ENCODE results near the gene ALG9. TPM values are rescaled to one million over a fixed set of nuclear protein-coding genes. Genes with fewer than 3 reads are reported as not detected.
A peak's percentile ranks its signal among the peaks of the same experiment; 100 is the strongest.

Gene ALG9
- total RNA-seq, 4 donors from 2014 or later = 10.3 to 22.5 (median 14.9) TPM

GRCh38 chr11:111792955-111793500, 78.4 kb downstream of the ALG9 start:
- Histone ChIP-seq H3K4me3 (no peak overlapping the region), H3K27ac (peak overlapping the region in 1 of 4 donors; percentile 60), H3K4me1 (peaks cover 17 to 26% of the 10 kb centered on the region in 2 donors), H3K27me3 (no peaks in the 10 kb centered on the region), H3K9me3 (no peaks in the 10 kb centered on the region), H3K36me3 (no peaks in the 10 kb centered on the region)
- no peak for ATAC-seq
- in situ Hi-C loops (cut with MboI; ENCODE audit: low sequenced_read_pairs in 4 of 4) (no loop called here), intact Hi-C loops (cut with DNase I; ENCODE audit: low total_unique reads) (no loop called here)
- DNase-seq = no peak
- TF ChIP-seq CTCF (IDR thresholded peaks at IDR 0.05 in 4 of 5, conservative IDR thresholded peaks at IDR 0.05 in 1 of 5) (no peak), POLR2A (IDR thresholded peaks at IDR 0.05) (no peak)

DNA sequence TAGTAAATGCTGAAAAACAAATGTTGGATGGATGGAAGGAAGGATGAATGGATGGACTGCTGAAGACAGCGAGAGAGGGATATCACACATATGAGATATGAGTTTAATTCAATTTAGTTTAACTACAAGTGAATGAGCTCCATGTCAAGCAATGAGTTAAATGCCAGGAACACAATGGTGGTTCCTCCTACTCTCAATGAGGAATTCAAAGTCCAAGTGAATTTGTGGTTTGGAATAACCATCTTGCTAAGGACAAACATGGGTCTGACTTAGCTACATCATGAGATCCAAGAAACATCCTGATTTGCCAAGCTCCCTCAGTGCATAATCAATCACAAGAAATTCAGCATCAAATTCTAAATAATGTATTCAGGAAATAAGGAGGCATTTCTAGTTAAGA, 79.1 kb downstream of the ALG9 start:
- TF ChIP-seq POLR2A (IDR thresholded peaks at IDR 0.05) (no peak), CTCF (IDR thresholded peaks at IDR 0.05 in 4 of 5, conservative IDR thresholded peaks at IDR 0.05 in 1 of 5) (no peak)
- DNase-seq (no peak), ATAC-seq (no peak)
- Histone ChIP-seq H3K9me3 (no peaks in the 10 kb centered on the region), H3K4me3 (no peak overlapping the region), H3K36me3 (no peaks in the 10 kb centered on the region), H3K27ac (no peak overlapping the region), H3K27me3 (no peaks in the 10 kb centered on the region), H3K4me1 (peaks cover 21 to 31% of the 10 kb centered on the region in 2 donors)
- in situ Hi-C loops (cut with MboI; ENCODE audit: low sequenced_read_pairs in 4 of 4) (no loop called here), intact Hi-C loops (cut with DNase I; ENCODE audit: low total_unique reads) (no loop called here)

DNA sequence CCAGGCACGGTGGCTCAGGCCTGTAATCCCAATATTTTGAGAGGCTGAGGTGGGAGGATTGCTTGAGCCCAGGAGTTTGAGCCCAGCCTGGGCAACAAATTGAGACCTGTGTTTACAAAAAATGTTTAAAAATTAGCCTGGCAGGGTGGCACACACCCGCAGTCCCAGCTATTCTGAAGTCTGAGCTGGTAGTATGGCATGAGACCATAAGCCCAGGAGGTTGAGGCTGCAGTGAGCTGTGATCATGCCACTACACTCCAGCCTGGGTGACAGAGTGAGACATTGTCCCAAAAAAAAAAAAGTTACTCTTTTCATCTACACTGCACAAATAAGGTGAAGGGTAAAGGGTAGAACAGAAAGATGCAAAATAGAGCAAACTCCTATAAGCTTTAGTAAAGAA, 82.9 kb downstream of the ALG9 start:
- H3K27me3 ChIP-seq = no peaks in the 10 kb centered on the region
- in situ Hi-C loops (cut with MboI; ENCODE audit: low sequenced_read_pairs in 4 of 4) (loop anchor here in 1 of 4 donors (10.0 kb wide), 1 partner anchor 56 kb away; no protein-coding TSS in a partner anchor), intact Hi-C loops (cut with DNase I; ENCODE audit: low total_unique reads) (loop anchor here (5.0 kb wide), 1 partner anchor 49 kb away; no protein-coding TSS in a partner anchor)
- peaks cover 28 to 42% of the 10 kb centered on the region in 2 donors for H3K4me1 ChIP-seq
- ATAC-seq = peak; percentile 40 to 51
- TF ChIP-seq POLR2A (IDR thresholded peaks at IDR 0.05) (no peak), CTCF (IDR thresholded peaks at IDR 0.05 in 4 of 5, conservative IDR thresholded peaks at IDR 0.05 in 1 of 5) (no peak)
- no peak overlapping the region for H3K4me3 ChIP-seq
- DNase-seq = no peak
- H3K27ac ChIP-seq = peak overlapping the region; percentile 78 to 88 (median 84)
- peaks cover 0 to 11% of the 10 kb centered on the region in 2 donors for H3K36me3 ChIP-seq
- H3K9me3 ChIP-seq = no peaks in the 10 kb centered on the region

DNA sequence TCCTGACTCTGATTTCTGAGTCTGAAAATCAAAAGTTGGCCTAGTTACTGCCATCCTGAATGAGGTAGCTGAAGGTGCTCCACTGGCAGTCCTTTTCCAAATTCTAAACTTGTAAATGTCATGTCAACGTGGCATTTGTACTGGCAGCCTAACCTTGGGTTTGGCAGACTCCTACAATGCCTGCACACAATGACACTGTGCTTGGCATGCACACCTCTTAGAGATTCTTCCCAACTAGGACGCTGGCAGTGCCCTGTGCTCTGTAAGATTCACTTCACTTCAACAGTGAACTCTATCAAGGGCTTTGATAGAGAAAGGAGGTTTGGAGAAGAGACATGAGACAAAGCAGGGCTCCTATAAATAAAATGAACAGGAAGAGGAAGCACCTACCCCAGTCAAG, 83.3 kb downstream of the ALG9 start:
- no peak overlapping the region for H3K4me3 ChIP-seq
- TF ChIP-seq CTCF (IDR thresholded peaks at IDR 0.05 in 4 of 5, conservative IDR thresholded peaks at IDR 0.05 in 1 of 5) = no peak
- TF ChIP-seq POLR2A (IDR thresholded peaks at IDR 0.05) = no peak
- no peaks in the 10 kb centered on the region for H3K9me3 ChIP-seq
- intact Hi-C loops (cut with DNase I; ENCODE audit: low total_unique reads) (loop anchor here (5.0 kb wide), 1 partner anchor 49 kb away; no protein-coding TSS in a partner anchor), in situ Hi-C loops (cut with MboI; ENCODE audit: low sequenced_read_pairs in 4 of 4) (loop anchor here in 1 of 4 donors (10.0 kb wide), 1 partner anchor 57 kb away; no protein-coding TSS in a partner anchor)
- peaks cover 0 to 11% of the 10 kb centered on the region in 2 donors for H3K36me3 ChIP-seq
- ATAC-seq (peak; percentile 90 to 92), DNase-seq (peak; percentile 64 to 77)
- no peaks in the 10 kb centered on the region for H3K27me3 ChIP-seq
- peak overlapping the region; percentile 78 to 88 (median 84) for H3K27ac ChIP-seq
- peaks cover 28 to 42% of the 10 kb centered on the region in 2 donors for H3K4me1 ChIP-seq
